ENCODE measurements around the gene TSPAN14.

GRCh38 chr10:80421050-80421706, 32.9 kb upstream of the TSPAN14 start:
- no peak for TF ChIP-seq CTCF (IDR thresholded peaks at IDR 0.05; ENCODE audit: low read length)
- no peak for TF ChIP-seq EZH2 (IDR thresholded peaks at IDR 0.05; ENCODE audit: borderline replicate concordance, low read length)

Measured in OCI-LY1 (cell line).